Stimulated activated CD8-positive, alpha-beta memory T cell treated with anti-CD3 and anti-CD28 coated beads, Interleukin-15, amount 100 ng/mL, for 24 hours (primary cell): Measurements from ENCODE around the gene ZNF584.
"Not testable (repeated sequence)": the region's sequence is repeated elsewhere in the genome, so short reads cannot be mapped to it uniquely, and the experiment has no call there.

Experiments used
- DNase-seq: peaks from one replicate; pipeline ENCODE4 v3.0.0-alpha.2; 2020; ENCODE audit warnings: low read depth

The ZNF584 gene

GRCh38 chr19:58408152-58409009 is at the start of gene ZNF584:
TSS of gene ZNF584 (plus strand) at chr19:58408649. CDS start at chr19:58409148, 499 bp downstream.
- peak; percentile 87 for DNase-seq

- DNase-seq = no peak
Measured at GRCh38 chr19:58361900-58362271, 46.6 kb upstream of the ZNF584 start.

DNA sequence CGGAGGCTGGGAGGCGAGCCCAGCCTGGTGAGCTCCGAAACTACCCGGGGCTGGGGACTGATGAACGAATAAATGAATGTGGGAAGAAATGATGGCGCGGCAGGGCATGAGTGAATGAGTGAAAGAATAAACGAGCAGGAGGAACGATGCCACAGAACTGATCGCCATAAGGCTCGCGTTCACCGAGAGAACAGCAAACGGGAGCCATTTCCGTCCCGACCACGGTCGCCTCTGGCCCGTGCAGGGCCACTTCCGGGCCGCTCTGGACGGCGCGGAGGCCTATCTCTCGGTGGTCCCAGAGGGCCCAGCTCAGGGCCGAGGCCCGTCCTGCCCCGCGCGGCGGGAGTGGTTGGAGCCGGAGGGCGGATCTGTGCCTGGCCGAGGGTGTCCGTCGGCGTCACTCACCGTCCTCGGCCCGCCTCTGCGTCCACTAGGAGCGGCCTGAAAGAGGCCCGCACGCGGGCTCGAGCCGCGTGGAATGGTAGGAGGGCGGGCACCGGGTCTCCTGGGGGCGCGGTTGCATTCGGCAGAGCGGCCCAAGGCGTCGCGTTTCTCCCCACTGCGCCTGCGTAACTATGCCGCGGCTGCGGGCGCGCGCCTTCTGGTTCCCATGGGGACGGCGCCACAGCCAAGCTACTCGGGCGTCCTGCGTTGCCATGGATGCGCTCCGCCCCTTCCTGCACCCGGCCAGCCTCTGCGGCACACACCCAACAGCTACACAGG is 46.0 kb upstream of the ZNF584 start, which contains the start of gene ZNF497:
TSS of gene ZNF497 (minus strand) at position 480 of the 723 bp plus-strand sequence. CDS start 5,116 bp downstream, outside the sequence.
- peak; percentile 87 for DNase-seq

DNA sequence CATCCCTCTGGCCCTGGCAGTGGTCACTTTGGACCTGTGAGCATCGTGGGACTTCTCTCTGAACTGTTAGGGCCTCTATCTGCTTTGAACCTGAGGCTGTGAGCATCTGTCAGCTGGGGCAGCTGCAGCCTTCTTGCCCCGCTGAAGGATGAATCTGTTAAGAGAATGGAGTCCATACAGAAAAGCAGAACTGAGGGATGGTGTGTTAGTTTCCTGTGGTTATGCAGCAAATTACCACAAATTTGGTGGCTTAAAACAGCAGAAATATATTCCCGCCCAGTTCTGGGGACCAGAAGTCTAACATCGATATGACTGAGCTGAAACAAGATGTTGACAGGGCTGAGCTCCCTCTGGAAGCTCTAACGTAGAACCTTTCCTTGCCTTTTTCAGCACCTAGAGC is 44.3 kb upstream of the ZNF584 start:
- DNase-seq = no peak

- DNase-seq = no peak
Measured at GRCh38 chr19:58366585-58367430, 41.6 kb upstream of the ZNF584 start.

- DNase-seq = no peak
Measured at GRCh38 chr19:58367698-58368454, 40.6 kb upstream of the ZNF584 start.

DNA sequence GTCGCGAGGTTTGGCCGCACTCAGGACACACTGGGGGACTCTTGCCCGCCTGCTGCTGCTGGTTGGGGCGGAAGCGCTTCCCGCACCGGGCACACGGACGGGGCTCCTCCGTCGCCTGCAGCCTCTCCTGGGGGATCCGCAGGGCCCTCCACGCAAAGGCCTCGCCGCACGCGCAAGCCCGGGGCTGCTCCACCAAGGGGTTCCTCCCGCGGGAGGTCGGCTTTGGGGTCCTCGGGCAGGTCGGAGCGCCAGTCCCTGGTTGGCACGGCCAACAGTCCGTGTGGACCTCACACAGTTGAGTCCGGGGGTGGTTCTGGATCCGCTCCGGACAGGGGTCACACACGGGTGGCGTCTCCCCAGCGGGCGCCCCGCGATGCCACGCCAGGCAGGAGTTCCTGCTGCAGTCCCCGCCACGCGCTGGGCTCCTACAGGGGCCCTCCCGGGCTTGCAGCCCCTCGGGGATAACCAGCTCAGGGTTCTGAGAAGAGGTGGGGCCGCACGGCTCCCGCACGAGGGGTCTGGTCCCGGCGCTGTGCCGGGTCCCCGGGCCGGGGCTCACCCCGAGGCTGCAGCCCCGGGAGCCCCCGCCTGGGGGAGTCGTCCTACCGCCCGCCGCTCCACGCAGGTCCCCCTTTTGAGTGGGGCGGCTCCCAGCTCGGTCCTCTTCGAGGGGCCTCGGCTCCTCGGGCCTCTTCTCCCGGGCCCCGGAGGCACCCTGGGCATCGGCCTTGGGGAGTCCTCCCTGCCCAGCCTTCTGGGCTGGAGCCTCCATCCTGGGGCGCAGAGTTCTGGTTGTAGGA is 39.7 kb upstream of the ZNF584 start:
- DNase-seq = no peak

- DNase-seq = no peak
Measured at GRCh38 chr19:58372311-58373133, 35.9 kb upstream of the ZNF584 start.

GRCh38 chr19:58374200-58374599 is 34.2 kb upstream of the ZNF584 start:
- DNase-seq = no peak

DNA sequence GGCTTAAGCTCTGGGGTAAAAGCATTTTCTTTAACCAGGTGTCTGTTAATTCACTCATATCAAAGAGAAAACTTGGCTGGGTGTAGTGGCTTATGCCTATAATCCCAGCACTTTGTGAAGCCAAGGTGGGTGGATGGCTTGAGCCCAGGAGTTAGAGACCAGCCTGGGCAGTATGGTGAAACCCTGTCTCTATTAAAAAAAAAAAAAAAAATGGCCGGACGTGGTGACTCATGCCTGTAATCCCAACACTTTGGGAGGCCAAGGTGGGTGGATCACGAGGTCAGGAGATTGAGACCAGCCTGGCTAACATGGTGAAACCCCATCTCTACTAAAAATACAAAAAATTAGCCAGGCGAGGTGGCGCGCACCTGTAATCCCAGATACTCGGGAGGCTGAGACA is 31.7 kb upstream of the ZNF584 start:
- not testable (repeated sequence) for DNase-seq

DNA sequence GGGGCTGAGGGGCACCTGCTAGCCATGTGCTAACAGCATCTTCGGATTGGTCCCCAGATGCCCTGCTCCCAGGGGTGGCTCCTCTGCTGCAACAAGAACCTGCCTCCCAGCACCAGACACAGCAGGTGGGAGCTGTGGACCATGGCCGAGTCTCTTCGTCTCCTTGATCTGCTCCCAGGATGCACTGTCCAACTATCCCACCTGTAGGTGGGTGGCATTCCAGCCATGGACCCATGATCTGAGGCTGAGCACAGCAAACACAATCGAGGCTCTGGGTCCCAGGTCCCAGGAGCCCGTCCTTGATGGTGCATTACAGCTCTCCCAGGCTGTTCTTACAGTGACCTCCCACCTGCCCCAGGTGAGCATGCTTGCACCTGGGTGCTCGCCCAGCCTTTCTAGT is 29.2 kb upstream of the ZNF584 start:
- DNase-seq = no peak

DNA sequence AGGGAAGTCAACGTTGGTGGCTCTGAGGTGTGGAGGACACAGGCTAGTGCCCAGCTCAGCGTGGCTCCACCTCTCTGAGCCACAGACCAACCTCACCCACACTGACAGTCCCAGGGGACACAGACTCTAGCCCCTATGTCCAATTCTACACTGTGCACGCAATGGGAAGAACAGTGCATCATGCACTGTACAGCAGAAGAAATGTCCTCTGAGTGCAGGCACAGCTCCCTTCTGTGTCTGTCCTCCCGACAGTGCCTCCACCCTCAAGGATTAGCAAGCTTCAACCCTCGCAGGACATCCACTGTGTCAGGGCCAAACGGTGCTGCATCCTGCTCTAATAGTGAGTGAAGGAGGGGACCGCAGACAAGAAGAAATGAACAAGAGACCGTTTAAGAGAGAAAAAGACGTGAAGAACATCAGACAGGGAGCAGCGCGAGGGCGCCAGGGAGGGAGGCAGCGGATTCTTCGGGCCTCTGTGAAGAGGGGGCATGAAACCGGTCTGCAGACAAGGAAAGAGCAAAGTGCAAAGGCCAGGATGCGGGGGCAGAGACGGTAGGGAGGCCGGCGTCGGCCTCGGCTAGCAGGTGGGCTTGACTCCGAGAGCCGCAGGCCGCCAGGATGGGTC is 28.3 kb upstream of the ZNF584 start:
- no peak for DNase-seq

- peak; percentile 83 for DNase-seq
Measured at GRCh38 chr19:58380662-58381459, 27.6 kb upstream of the ZNF584 start, which contains the start of gene ZNF837. TSS of gene ZNF837 (minus strand) at chr19:58381030. CDS start at chr19:58369332, 11,698 bp downstream.

DNA sequence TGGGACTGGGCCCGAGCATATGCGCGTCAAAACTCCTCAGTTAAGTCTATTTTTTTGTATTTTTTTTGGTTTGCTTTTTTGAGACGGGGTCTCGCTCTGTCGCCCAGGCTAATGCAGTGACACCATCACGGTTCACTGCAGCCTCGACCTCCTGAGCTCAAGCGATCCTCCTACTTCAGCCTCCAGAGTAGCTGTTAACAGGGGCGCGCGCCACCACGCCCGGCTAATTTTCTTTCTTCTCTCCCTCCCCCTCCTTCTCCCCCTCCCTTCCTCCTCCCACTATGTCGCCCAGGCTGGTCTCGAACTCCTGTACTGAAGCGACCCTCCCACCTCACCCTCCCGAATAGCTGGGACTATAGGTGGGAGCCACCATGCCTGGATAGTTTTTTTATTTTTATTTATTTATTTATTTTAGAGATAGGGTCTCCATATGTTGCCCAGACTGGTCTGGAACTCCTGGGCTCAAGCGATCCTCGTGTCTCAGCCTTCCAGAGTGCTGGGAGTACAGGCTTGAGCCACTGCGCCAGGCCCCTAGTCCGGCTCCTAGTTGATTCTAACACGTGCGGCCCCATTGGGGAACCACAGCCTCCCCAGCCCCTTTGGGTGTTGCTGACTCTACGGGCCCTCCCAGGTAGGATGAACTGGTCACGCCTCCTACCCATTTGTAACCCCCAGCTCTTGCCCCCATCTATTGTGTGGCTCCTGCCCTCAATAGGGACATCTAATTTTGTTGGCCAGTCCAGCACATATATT is 26.8 kb upstream of the ZNF584 start:
- DNase-seq = no peak

GRCh38 chr19:58382997-58383603 is 25.3 kb upstream of the ZNF584 start:
- DNase-seq = no peak

DNA sequence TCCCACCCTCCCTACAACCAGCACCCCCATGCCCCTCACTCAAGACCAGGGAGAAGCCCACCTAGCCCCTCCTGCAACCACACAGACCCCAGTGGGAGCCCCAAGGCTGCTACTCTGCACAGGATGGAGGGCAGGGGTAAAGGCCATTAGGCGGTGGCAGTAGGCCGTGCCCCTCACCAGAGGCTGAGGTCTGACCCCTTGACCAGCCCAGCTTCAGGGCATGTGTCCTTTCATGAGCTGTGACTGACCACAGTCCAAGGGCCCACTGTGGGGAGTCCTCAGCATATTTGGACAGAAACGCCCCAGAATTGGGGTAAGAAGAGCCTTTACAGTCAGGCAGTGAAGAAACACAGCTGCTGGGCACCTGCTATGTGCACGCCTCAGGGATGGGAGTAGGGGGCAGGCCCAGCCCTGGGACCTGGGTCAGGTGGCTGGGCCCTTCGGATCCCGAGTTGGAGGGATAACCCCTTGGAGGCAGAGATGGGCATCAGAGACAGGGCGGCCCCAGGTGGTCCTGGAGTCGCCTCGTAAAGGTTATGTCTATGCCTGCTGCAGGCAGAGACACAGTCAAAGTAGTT is 23.0 kb upstream of the ZNF584 start:
- no peak for DNase-seq
